Hepatocyte (in vitro differentiated cells): ENCODE measurements around the gene MTMR10. TPM values are rescaled to one million over a fixed set of nuclear protein-coding genes. Genes with fewer than 3 reads are reported as not detected.

Experiments
- DNase-seq: peaks from one replicate; pipeline ENCODE4 v3.0.0-alpha.2; 2016; ENCODE audit warnings: low spot score
- H2AFZ ChIP-seq: fragments of 200-600 bp; sonication (generic); 2 replicates; pipeline ENCODE4 v1.6.0; 2016; ENCODE audit warnings: antibody characterized with exemption, mild to moderate bottlenecking
- H3K27ac ChIP-seq: fragments of 200-600 bp; sonication (generic); 2 replicates; pipeline ENCODE4 v1.5.1; 2016; ENCODE audit warnings: mild to moderate bottlenecking
- H3K27me3 ChIP-seq: fragments of 200-600 bp; sonication (generic); 2 replicates; pipeline ENCODE4 v1.6.1; 2016
- H3K36me3 ChIP-seq: fragments of 200-600 bp; sonication (generic); replicated peaks from 2 replicates; pipeline ENCODE4 v1.5.1; 2016; ENCODE audit warnings: low read depth; ENCODE audit not compliant: insufficient read depth
- H3K4me1 ChIP-seq: fragments of 200-600 bp; sonication (generic); 2 replicates; pipeline ENCODE4 v1.5.1; 2016; ENCODE audit warnings: mild to moderate bottlenecking, moderate library complexity; ENCODE audit not compliant: insufficient read depth
- H3K4me2 ChIP-seq: fragments of 200-600 bp; sonication (generic); 2 replicates; pipeline ENCODE4 v1.6.0; 2016
- H3K4me3 ChIP-seq: fragments of 200-600 bp; sonication (generic); 2 replicates; pipeline ENCODE4 v1.5.1; 2016; ENCODE audit warnings: mild to moderate bottlenecking
- H3K79me2 ChIP-seq: fragments of 200-600 bp; sonication (generic); 2 replicates; pipeline ENCODE4 v1.6.0; 2017; ENCODE audit warnings: mild to moderate bottlenecking
- H3K9me2 ChIP-seq: fragments of 200-600 bp; sonication (generic); replicated peaks from 2 replicates; pipeline ENCODE4 v1.6.0; 2017; ENCODE audit warnings: mild to moderate bottlenecking; ENCODE audit not compliant: insufficient read depth
- H3K9me3 ChIP-seq: fragments of 200-600 bp; sonication (generic); 2 replicates; pipeline ENCODE4 v1.5.1; 2016; ENCODE audit warnings: low read depth, mild to moderate bottlenecking
- H4K20me1 ChIP-seq: fragments of 200-600 bp; sonication (generic); 2 replicates; pipeline ENCODE4 v1.6.0; 2016; ENCODE audit warnings: mild to moderate bottlenecking; ENCODE audit not compliant: insufficient read depth, poor library complexity, severe bottlenecking
- CTCF ChIP-seq: fragments of 200-600 bp; sonication (generic); IDR thresholded peaks from 2 replicates; pipeline ENCODE4 v1.5.1; 2016; ENCODE audit warnings: antibody characterized with exemption, mild to moderate bottlenecking; ENCODE audit not compliant: poor library complexity
- EZH2 ChIP-seq: fragments of 200-600 bp; sonication (generic); IDR thresholded peaks from 2 replicates; pipeline ENCODE4 v1.6.1; 2016; ENCODE audit warnings: antibody characterized with exemption, mild to moderate bottlenecking, borderline replicate concordance
- EZH2phosphoT487 ChIP-seq: fragments of 200-600 bp; sonication (generic); IDR thresholded peaks from one replicate; pipeline ENCODE4 v1.6.1; 2018; ENCODE audit warnings: antibody characterized with exemption, mild to moderate bottlenecking, low read depth, moderate library complexity; ENCODE audit not compliant: unreplicated experiment, severe bottlenecking
- WGBS: methylation state at CpG from one replicate; pipeline ENCODE4 v1.1.6; 2016; ENCODE audit warnings: low lambda C conversion rate; ENCODE audit errors: missing lambda C conversion rate; 5-methylcytosine and 5-hydroxymethylcytosine counted together
- polyA plus RNA-seq: library from polyadenylated mRNA; unstranded; fragments of >200 nt; fragmentation: Nextera tagmentation; extraction: Ambion mirVana; gene quantifications from 2 replicates; pipeline ENCODE4 v1.2.1, GENCODE V29; 2016
- total RNA-seq: library from RNA; depleted of rRNA; stranded (reverse); fragments of >200 nt; gene quantifications from 2 replicates; pipeline ENCODE4 v1.2.3, GENCODE V29; 2014

MTMR10 gene
- total and polyA plus RNA-seq, 2 experiments from 2014 or later = 10.3 to 19.6 TPM

GRCh38 chr15:30918366-30918765 lies 73.1 kb downstream of the MTMR10 start:
- no peak for DNase-seq
- WGBS = 95% methylated on average over 5 of the region's 5 CpGs
- Histone ChIP-seq H3K79me2 (peaks cover 2% of the 10 kb centered on the region), H3K9me2 (no peaks in the 10 kb centered on the region), H3K4me1 (peaks cover 5% of the 10 kb centered on the region), H3K27me3 (no peaks in the 10 kb centered on the region), H3K27ac (no peak overlapping the region), H2AFZ (no peak overlapping the region), H3K36me3 (no peaks in the 10 kb centered on the region), H3K4me2 (no peak overlapping the region), H3K4me3 (no peak overlapping the region), H3K9me3 (no peaks in the 10 kb centered on the region), H4K20me1 (no peaks in the 10 kb centered on the region)
- no peak for TF ChIP-seq EZH2
- no peak for TF ChIP-seq CTCF
- TF ChIP-seq EZH2phosphoT487 = no peak

DNA sequence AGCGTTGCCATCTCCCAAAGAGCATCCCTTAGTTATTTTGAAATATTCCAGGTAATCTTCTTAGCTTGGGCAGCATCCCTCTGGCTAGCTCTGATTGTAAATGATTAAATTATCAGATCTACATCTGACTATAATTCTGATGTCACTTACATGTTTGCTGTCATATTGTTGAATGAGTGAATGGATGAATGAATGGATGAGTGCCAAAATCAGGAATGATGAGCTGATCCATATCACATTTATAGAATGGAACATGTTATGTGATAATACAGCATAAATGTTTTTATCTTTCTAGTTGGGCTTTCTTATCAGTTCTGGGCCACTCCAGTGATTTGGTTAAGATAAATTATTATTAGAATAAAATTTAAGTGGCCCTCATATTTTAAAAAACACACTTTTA lies 73.8 kb downstream of the MTMR10 start:
- no peak for DNase-seq
- no peaks in the 10 kb centered on the region for H3K36me3 ChIP-seq
- no peaks in the 10 kb centered on the region for H3K9me3 ChIP-seq
- TF ChIP-seq EZH2phosphoT487 (no peak), CTCF (no peak), EZH2 (no peak)
- no peaks in the 10 kb centered on the region for H3K9me2 ChIP-seq
- H3K27me3 ChIP-seq = no peaks in the 10 kb centered on the region
- H3K79me2 ChIP-seq = peaks cover 2% of the 10 kb centered on the region
- H3K27ac ChIP-seq = no peak overlapping the region
- no peak overlapping the region for H3K4me2 ChIP-seq
- H4K20me1 ChIP-seq = no peaks in the 10 kb centered on the region
- peaks cover 2% of the 10 kb centered on the region for H3K4me1 ChIP-seq
- no peak overlapping the region for H3K4me3 ChIP-seq
- WGBS = 97% methylated on average over 1 of the region's 1 CpG
- H2AFZ ChIP-seq = no peak overlapping the region

- H3K9me2 ChIP-seq = no peaks in the 10 kb centered on the region
- TF ChIP-seq EZH2 = no peak
- TF ChIP-seq CTCF = no peak
- no peak for TF ChIP-seq EZH2phosphoT487
- H2AFZ ChIP-seq = no peak overlapping the region
- no peaks in the 10 kb centered on the region for H3K4me1 ChIP-seq
- no peaks in the 10 kb centered on the region for H3K27me3 ChIP-seq
- no peak overlapping the region for H3K4me3 ChIP-seq
- DNase-seq = no peak
- H3K4me2 ChIP-seq = no peak overlapping the region
- H3K36me3 ChIP-seq = no peaks in the 10 kb centered on the region
- H4K20me1 ChIP-seq = no peaks in the 10 kb centered on the region
- peaks cover 2% of the 10 kb centered on the region for H3K79me2 ChIP-seq
- no peak overlapping the region for H3K27ac ChIP-seq
- no peaks in the 10 kb centered on the region for H3K9me3 ChIP-seq
- 83% methylated on average over 6 of the region's 6 CpGs for WGBS
Observed at GRCh38 chr15:30917013-30917412, 74.4 kb downstream of the MTMR10 start.

GRCh38 chr15:30913761-30914160 lies 77.7 kb downstream of the MTMR10 start:
- H2AFZ ChIP-seq = no peak overlapping the region
- 98% methylated on average over 9 of the region's 9 CpGs for WGBS
- H3K27ac ChIP-seq = no peak overlapping the region
- no peaks in the 10 kb centered on the region for H3K4me1 ChIP-seq
- H3K27me3 ChIP-seq = no peaks in the 10 kb centered on the region
- no peak overlapping the region for H3K4me2 ChIP-seq
- peaks cover 2% of the 10 kb centered on the region for H3K79me2 ChIP-seq
- H4K20me1 ChIP-seq = no peaks in the 10 kb centered on the region
- H3K9me2 ChIP-seq = no peaks in the 10 kb centered on the region
- H3K4me3 ChIP-seq = no peak overlapping the region
- TF ChIP-seq CTCF (no peak), EZH2 (no peak), EZH2phosphoT487 (no peak)
- H3K36me3 ChIP-seq = no peaks in the 10 kb centered on the region
- no peak for DNase-seq
- H3K9me3 ChIP-seq = no peaks in the 10 kb centered on the region
